SU-DHL-6 (cell line): ENCODE measurements around the gene ABCC4.

Source experiments
- H2AFZ ChIP-seq: fragments of 200-600 bp; sonication (generic); 2 replicates; pipeline ENCODE4 v1.6.1; 2014; ENCODE audit warnings: low read depth, mild to moderate bottlenecking, moderate library complexity, mixed read lengths, antibody characterized with exemption, low read length; ENCODE audit not compliant: severe bottlenecking
- H3F3A ChIP-seq: fragments of 200-600 bp; shearing (Covaris generic); 2 replicates; pipeline ENCODE4 v1.6.0; 2016; ENCODE audit warnings: antibody characterized with exemption, mild to moderate bottlenecking; ENCODE audit not compliant: insufficient read depth
- H3K27ac ChIP-seq: fragments of 200-600 bp; sonication (generic); 2 replicates; pipeline ENCODE4 v1.5.1; 2016; ENCODE audit warnings: low read depth, mild to moderate bottlenecking, low read length, moderate library complexity, mixed read lengths
- H3K27me3 ChIP-seq: fragments of 200-600 bp; sonication (generic), shearing (Covaris generic); 2 replicates; pipeline ENCODE4 v1.6.0; 2014; ENCODE audit warnings: mild to moderate bottlenecking, low read length
- H3K36me3 ChIP-seq: fragments of 200-600 bp; sonication (generic); 2 replicates; pipeline ENCODE4 v1.6.1; 2014; ENCODE audit warnings: mild to moderate bottlenecking, low read length, mixed read lengths
- H3K4me2 ChIP-seq: fragments of 300-600, 200-600 bp; shearing (Covaris generic), sonication (generic); 2 replicates; pipeline ENCODE4 v1.6.0; 2014; ENCODE audit warnings: low read length, low read depth, mild to moderate bottlenecking; ENCODE audit not compliant: poor library complexity, severe bottlenecking
- H3K4me3 ChIP-seq: fragments of 200-600 bp; sonication (generic); 2 replicates; pipeline ENCODE4 v1.5.1; 2014; ENCODE audit warnings: antibody characterized with exemption, low read length, mild to moderate bottlenecking, mixed read lengths; ENCODE audit not compliant: insufficient read depth, poor library complexity, severe bottlenecking
- H3K79me2 ChIP-seq: fragments of 200-600 bp; sonication (generic); 2 replicates; pipeline ENCODE4 v1.6.1; 2014; ENCODE audit warnings: mild to moderate bottlenecking, low read length, moderate library complexity; ENCODE audit not compliant: insufficient read depth
- H3K9ac ChIP-seq: fragments of 200-600 bp; sonication (generic); 2 replicates; pipeline ENCODE4 v1.7.0; 2014; ENCODE audit warnings: mild to moderate bottlenecking, low read length
- H3K9me2 ChIP-seq: fragments of 200-600 bp; sonication (generic); replicated peaks from 2 replicates; pipeline ENCODE4 v1.6.1; 2014; ENCODE audit warnings: low read length; ENCODE audit not compliant: insufficient read depth
- H3K9me3 ChIP-seq: fragments of 200-600 bp; sonication (generic); 2 replicates; pipeline ENCODE4 v1.6.1; 2014; ENCODE audit warnings: low read length, mixed read lengths; ENCODE audit not compliant: insufficient read depth
- H4K20me1 ChIP-seq: fragments of 200-600 bp; sonication (generic); 2 replicates; pipeline ENCODE4 v1.6.1; 2014; ENCODE audit warnings: low read depth, mild to moderate bottlenecking, antibody characterized with exemption, low read length, moderate library complexity, mixed read lengths
- CTCF ChIP-seq: fragments of 200-600 bp; sonication (generic); IDR thresholded peaks from one replicate; pipeline ENCODE4 v1.5.1; 2017; ENCODE audit warnings: antibody characterized with exemption, mild to moderate bottlenecking, low read length, moderate library complexity; ENCODE audit not compliant: insufficient read depth, poor library complexity, severe bottlenecking
- EZH2phosphoT487 ChIP-seq: fragments of 200-600 bp; sonication (generic), shearing (Covaris generic); conservative IDR thresholded peaks from 2 replicates; pipeline ENCODE4 v1.6.1; 2018; ENCODE audit warnings: mild to moderate bottlenecking, antibody characterized with exemption, low read length, moderate library complexity, mixed read lengths

The ABCC4 gene

GRCh38 chr13:95150555-95150954, 150.7 kb downstream of the ABCC4 start:
- Histone ChIP-seq H4K20me1 (no peaks in the 10 kb centered on the region), H3K27ac (no peak overlapping the region), H3K9me3 (no peaks in the 10 kb centered on the region), H2AFZ (no peak overlapping the region), H3F3A (no peaks in the 10 kb centered on the region), H3K79me2 (no peaks in the 10 kb centered on the region), H3K4me3 (no peak overlapping the region), H3K4me2 (no peak overlapping the region), H3K27me3 (no peaks in the 10 kb centered on the region), H3K9me2 (no peaks in the 10 kb centered on the region), H3K36me3 (no peaks in the 10 kb centered on the region), H3K9ac (no peak overlapping the region)
- TF ChIP-seq EZH2phosphoT487 = no peak
- TF ChIP-seq CTCF = no peak

GRCh38 chr13:95146486-95146885, 154.8 kb downstream of the ABCC4 start:
- Histone ChIP-seq H4K20me1 (no peaks in the 10 kb centered on the region), H3K27me3 (no peaks in the 10 kb centered on the region), H3K36me3 (no peaks in the 10 kb centered on the region), H2AFZ (no peak overlapping the region), H3K79me2 (no peaks in the 10 kb centered on the region), H3K9me3 (no peaks in the 10 kb centered on the region), H3K9ac (no peak overlapping the region), H3K4me3 (no peak overlapping the region), H3K9me2 (no peaks in the 10 kb centered on the region), H3K4me2 (no peak overlapping the region), H3F3A (no peaks in the 10 kb centered on the region), H3K27ac (no peak overlapping the region)
- TF ChIP-seq EZH2phosphoT487 (no peak), CTCF (no peak)

- H2AFZ ChIP-seq = no peak overlapping the region
- no peaks in the 10 kb centered on the region for H3K79me2 ChIP-seq
- H3K9ac ChIP-seq = no peak overlapping the region
- H3K36me3 ChIP-seq = no peaks in the 10 kb centered on the region
- H3K27ac ChIP-seq = no peak overlapping the region
- no peaks in the 10 kb centered on the region for H3K27me3 ChIP-seq
- H3F3A ChIP-seq = no peaks in the 10 kb centered on the region
- no peaks in the 10 kb centered on the region for H3K9me3 ChIP-seq
- no peak overlapping the region for H3K4me3 ChIP-seq
- no peak for TF ChIP-seq CTCF
- TF ChIP-seq EZH2phosphoT487 = no peak
- H4K20me1 ChIP-seq = no peaks in the 10 kb centered on the region
- no peaks in the 10 kb centered on the region for H3K9me2 ChIP-seq
- no peak overlapping the region for H3K4me2 ChIP-seq
Observed at GRCh38 chr13:95145587-95145986, 155.7 kb downstream of the ABCC4 start.
